Trophoblast cell (in vitro differentiated cells and primary cell): ENCODE measurements around the gene IPO9.

Experiments used
- DNase-seq, 2 donors: peaks; one replicate each; pipeline ENCODE4 v3.0.0-alpha.2; 2016
- H2AFZ ChIP-seq: 2 replicates; pipeline ENCODE4 v1.6.1; 2013; ENCODE audit warnings: low read length, moderate library complexity, mild to moderate bottlenecking; ENCODE audit not compliant: insufficient read depth, poor library complexity
- H2AK5ac ChIP-seq: 2 replicates; pipeline ENCODE4 v1.6.1; 2013; ENCODE audit warnings: mild to moderate bottlenecking, low read length
- H2BK120ac ChIP-seq: 2 replicates; pipeline ENCODE4 v1.6.1; 2013; ENCODE audit warnings: low read length, mild to moderate bottlenecking, moderate library complexity; ENCODE audit not compliant: insufficient read depth, poor library complexity
- H2BK12ac ChIP-seq: 2 replicates; pipeline ENCODE4 v1.6.1; 2013; ENCODE audit warnings: mild to moderate bottlenecking, low read length, moderate library complexity
- H2BK5ac ChIP-seq: 2 replicates; pipeline ENCODE4 v1.6.1; 2013; ENCODE audit warnings: low read length, low read depth, moderate library complexity, mild to moderate bottlenecking; ENCODE audit not compliant: poor library complexity
- H3K14ac ChIP-seq: 2 replicates; pipeline ENCODE4 v1.6.1; 2013; ENCODE audit warnings: mild to moderate bottlenecking, low read length
- H3K18ac ChIP-seq: 2 replicates; pipeline ENCODE4 v1.6.1; 2013; ENCODE audit warnings: mild to moderate bottlenecking, low read length
- H3K23ac ChIP-seq: 2 replicates; pipeline ENCODE4 v1.6.1; 2013; ENCODE audit warnings: low read length
- H3K27ac ChIP-seq: 2 replicates; pipeline ENCODE4 v1.5.1; 2013; ENCODE audit warnings: low read depth, mild to moderate bottlenecking, inconsistent platforms, low read length, moderate library complexity
- H3K27me3 ChIP-seq: 2 replicates; pipeline ENCODE4 v1.6.1; 2013; ENCODE audit warnings: inconsistent platforms, mild to moderate bottlenecking, low read length, moderate library complexity; ENCODE audit not compliant: insufficient read depth
- H3K36me3 ChIP-seq, 2 experiments: 1 replicate in 1 of 2; 2 replicates in 1 of 2; pipeline ENCODE4 v1.6.1; 2013; ENCODE audit warnings: low read length in 2 of 2, mild to moderate bottlenecking in 2 of 2, moderate library complexity in 1 of 2; ENCODE audit not compliant: insufficient read depth in 2 of 2, control insufficient read depth in 1 of 2
- H3K4ac ChIP-seq: 2 replicates; pipeline ENCODE4 v1.6.1; 2013; ENCODE audit warnings: low read depth, mild to moderate bottlenecking, low read length, moderate library complexity
- H3K4me1 ChIP-seq, 2 experiments: 1 replicate in 1 of 2; 2 replicates in 1 of 2; pipeline ENCODE4 v1.6.1; 2013; ENCODE audit warnings: low read length in 2 of 2, mild to moderate bottlenecking in 2 of 2, moderate library complexity in 1 of 2; ENCODE audit not compliant: insufficient read depth in 2 of 2, control insufficient read depth in 1 of 2
- H3K4me2 ChIP-seq: 2 replicates; pipeline ENCODE4 v1.6.1; 2013; ENCODE audit warnings: inconsistent platforms, mild to moderate bottlenecking, low read length, moderate library complexity
- H3K4me3 ChIP-seq: 2 replicates; pipeline ENCODE4 v1.5.1; 2013; ENCODE audit warnings: mild to moderate bottlenecking, low read depth, low read length, inconsistent platforms
- H3K79me1 ChIP-seq: one replicate; pipeline ENCODE4 v1.6.1; 2013; ENCODE audit warnings: low read length
- H3K79me2 ChIP-seq: 2 replicates; pipeline ENCODE4 v1.6.1; 2013; ENCODE audit warnings: low read length, mild to moderate bottlenecking; ENCODE audit not compliant: control insufficient read depth, insufficient read depth, poor library complexity
- H3K9ac ChIP-seq: 2 replicates; pipeline ENCODE4 v1.6.1; 2013; ENCODE audit warnings: mild to moderate bottlenecking, low read length
- H3K9me3 ChIP-seq: 2 replicates; pipeline ENCODE4 v1.6.1; 2013; ENCODE audit warnings: low read depth, mild to moderate bottlenecking, control low read depth, inconsistent platforms, low read length; ENCODE audit not compliant: insufficient read depth
- H4K12ac ChIP-seq: 2 replicates; pipeline ENCODE4 v1.6.1; 2013; ENCODE audit warnings: low read depth, mild to moderate bottlenecking, low read length, moderate library complexity
- H4K8ac ChIP-seq: 2 replicates; pipeline ENCODE4 v1.6.1; 2013; ENCODE audit warnings: low read depth, mild to moderate bottlenecking, low read length, moderate library complexity
- H4K91ac ChIP-seq: one replicate; pipeline ENCODE4 v1.6.1; 2013; ENCODE audit warnings: low read depth, mild to moderate bottlenecking, low read length, moderate library complexity
- WGBS: extraction: QIAGEN DNeasy Blood & Tissue Kit; methylation state at CpG from one replicate; pipeline ENCODE4 v1.1.7; 2013; ENCODE audit warnings: missing lambda C conversion rate; ENCODE audit not compliant: insufficient read length, insufficient coverage; ENCODE audit errors: extremely low coverage; 5-methylcytosine and 5-hydroxymethylcytosine counted together

IPO9 gene

DNA sequence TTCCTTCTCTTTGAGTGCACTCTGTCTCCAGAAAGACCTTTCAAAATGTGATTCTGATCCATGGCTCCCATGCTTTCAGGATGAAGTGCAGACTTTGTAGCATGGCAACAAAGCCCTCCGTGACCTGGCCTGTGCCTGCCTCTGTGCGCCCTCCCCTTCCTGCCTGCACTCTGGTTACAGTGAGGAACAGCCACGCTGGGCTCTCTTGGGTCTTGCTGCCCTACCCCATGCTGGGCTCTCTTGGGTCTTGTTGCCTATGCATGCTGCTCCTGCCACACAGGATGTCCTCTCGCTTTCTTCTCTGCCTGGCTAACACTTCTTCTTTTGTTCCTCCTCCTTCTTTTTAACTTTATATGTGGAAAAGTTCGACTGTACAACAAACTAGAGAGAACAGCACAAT lies 89.4 kb downstream of the IPO9 start:
- Histone ChIP-seq H3K18ac (no peak overlapping the region), H4K12ac (no peak overlapping the region), H3K4me1 (peaks cover 17 to 20% of the 10 kb centered on the region in 2 experiments), H2AFZ (no peak overlapping the region), H4K91ac (no peak overlapping the region), H2BK12ac (no peak overlapping the region), H3K4ac (no peak overlapping the region), H3K9me3 (peaks cover 2% of the 10 kb centered on the region), H2AK5ac (no peak overlapping the region), H3K9ac (no peak overlapping the region), H3K4me2 (no peak overlapping the region), H3K36me3 (no peaks in the 10 kb centered on the region), H4K8ac (no peak overlapping the region), H2BK120ac (no peak overlapping the region), H3K79me2 (no peaks in the 10 kb centered on the region), H2BK5ac (no peak overlapping the region), H3K14ac (no peak overlapping the region), H3K4me3 (no peak overlapping the region), H3K23ac (no peak overlapping the region), H3K27ac (no peak overlapping the region), H3K79me1 (peaks cover 10% of the 10 kb centered on the region), H3K27me3 (no peaks in the 10 kb centered on the region)
- no peak for DNase-seq
- WGBS: no CpG with 5 or more reads among the region's 5 CpGs

DNA sequence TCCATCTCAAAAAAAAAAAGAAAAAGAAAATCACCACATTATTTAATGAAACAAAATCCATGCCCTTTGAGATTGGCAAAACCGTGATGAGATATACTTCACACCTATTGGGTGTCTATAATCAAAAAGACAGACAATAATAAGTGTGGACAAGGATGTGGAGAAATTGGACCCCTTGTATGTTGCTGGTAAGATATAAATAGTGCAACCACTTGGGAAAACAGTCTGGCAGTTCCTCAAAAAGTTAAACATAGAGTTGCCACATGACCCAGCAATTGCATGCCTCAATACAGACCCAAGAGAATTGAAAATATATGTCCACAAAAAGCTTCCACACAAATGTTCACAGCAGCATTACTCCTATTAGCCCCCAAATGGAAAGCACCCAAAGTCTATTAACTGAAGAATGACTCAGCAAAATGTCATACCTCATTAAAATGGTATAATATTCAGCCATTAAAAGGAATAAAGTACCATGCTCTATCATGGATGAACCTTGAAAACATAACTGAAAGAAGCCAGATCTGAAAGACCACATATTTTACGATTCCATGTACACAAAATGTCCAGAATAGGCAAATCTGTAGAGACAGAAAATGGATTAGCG lies 93.1 kb downstream of the IPO9 start:
- DNase-seq: no peak
- Histone ChIP-seq H3K9ac (no peak overlapping the region), H2BK12ac (no peak overlapping the region), H3K27ac (no peak overlapping the region), H3K23ac (no peak overlapping the region), H3K4me3 (no peak overlapping the region), H3K4ac (no peak overlapping the region), H3K18ac (no peak overlapping the region), H2BK5ac (no peak overlapping the region), H4K91ac (no peak overlapping the region), H3K27me3 (no peaks in the 10 kb centered on the region), H3K14ac (no peak overlapping the region), H2AFZ (no peak overlapping the region), H2BK120ac (no peak overlapping the region), H3K4me2 (no peak overlapping the region), H3K79me2 (no peaks in the 10 kb centered on the region), H3K79me1 (peaks cover 3% of the 10 kb centered on the region), H3K4me1 (peaks cover 13 to 14% of the 10 kb centered on the region in 2 experiments), H4K12ac (no peak overlapping the region), H4K8ac (no peak overlapping the region), H3K9me3 (peaks cover 2% of the 10 kb centered on the region), H2AK5ac (no peak overlapping the region), H3K36me3 (no peaks in the 10 kb centered on the region)
- WGBS: no CpG with 5 or more reads among the region's 3 CpGs

- Histone ChIP-seq H3K79me1 (no peaks in the 10 kb centered on the region), H3K4me2 (no peak overlapping the region), H3K9ac (no peak overlapping the region), H3K23ac (no peak overlapping the region), H3K36me3 (no peaks in the 10 kb centered on the region), H2AK5ac (no peak overlapping the region), H4K91ac (no peak overlapping the region), H2BK120ac (no peak overlapping the region), H4K8ac (no peak overlapping the region), H2BK12ac (no peak overlapping the region), H3K4me3 (no peak overlapping the region), H3K4me1 (no peaks in the 10 kb centered on the region), H3K4ac (no peak overlapping the region), H3K14ac (no peak overlapping the region), H2BK5ac (no peak overlapping the region), H3K79me2 (no peaks in the 10 kb centered on the region), H3K27ac (no peak overlapping the region), H3K18ac (no peak overlapping the region), H3K9me3 (peaks cover 2% of the 10 kb centered on the region), H2AFZ (no peak overlapping the region), H4K12ac (no peak overlapping the region), H3K27me3 (no peaks in the 10 kb centered on the region)
- DNase-seq: no peak
- no CpG with 5 or more reads among the region's 2 CpGs for WGBS
These were observed 96.3 kb downstream of the IPO9 start for GRCh38 chr1:201925301-201925567.

GRCh38 chr1:201925981-201926645 lies 97.2 kb downstream of the IPO9 start:
- Histone ChIP-seq H4K91ac (no peak overlapping the region), H3K79me1 (no peaks in the 10 kb centered on the region), H3K36me3 (no peaks in the 10 kb centered on the region), H2BK120ac (no peak overlapping the region), H4K8ac (peak overlapping the region; percentile 52), H3K14ac (no peak overlapping the region), H2AK5ac (no peak overlapping the region), H3K18ac (no peak overlapping the region), H2BK5ac (no peak overlapping the region), H3K9ac (no peak overlapping the region), H3K4me3 (no peak overlapping the region), H3K79me2 (no peaks in the 10 kb centered on the region), H3K4me1 (no peaks in the 10 kb centered on the region), H3K27me3 (no peaks in the 10 kb centered on the region), H2AFZ (no peak overlapping the region), H4K12ac (no peak overlapping the region), H2BK12ac (no peak overlapping the region), H3K27ac (no peak overlapping the region), H3K4ac (no peak overlapping the region), H3K9me3 (peaks cover 2% of the 10 kb centered on the region), H3K23ac (no peak overlapping the region), H3K4me2 (no peak overlapping the region)
- WGBS: no CpG with 5 or more reads among the region's 5 CpGs
- DNase-seq: no peak
